ENCODE data around the gene TIMM10B.

GRCh38 chr11:6437423-6437822 is 43.9 kb upstream of the TIMM10B start:
- TF ChIP-seq EZH2phosphoT487 (conservative IDR thresholded peaks at IDR 0.05; ENCODE audit: low read length): no peak
- TF ChIP-seq CTCF (IDR thresholded peaks at IDR 0.05; ENCODE audit: insufficient read depth, low read length, poor library complexity, severe bottlenecking): no peak
